ENCODE results near the gene GARNL3. TPM values are rescaled to one million over a fixed set of nuclear protein-coding genes. Genes with fewer than 3 reads are reported as not detected.

Gene GARNL3
- total RNA-seq, 1 experiment from 2014 or later = 15.5 TPM

DNA sequence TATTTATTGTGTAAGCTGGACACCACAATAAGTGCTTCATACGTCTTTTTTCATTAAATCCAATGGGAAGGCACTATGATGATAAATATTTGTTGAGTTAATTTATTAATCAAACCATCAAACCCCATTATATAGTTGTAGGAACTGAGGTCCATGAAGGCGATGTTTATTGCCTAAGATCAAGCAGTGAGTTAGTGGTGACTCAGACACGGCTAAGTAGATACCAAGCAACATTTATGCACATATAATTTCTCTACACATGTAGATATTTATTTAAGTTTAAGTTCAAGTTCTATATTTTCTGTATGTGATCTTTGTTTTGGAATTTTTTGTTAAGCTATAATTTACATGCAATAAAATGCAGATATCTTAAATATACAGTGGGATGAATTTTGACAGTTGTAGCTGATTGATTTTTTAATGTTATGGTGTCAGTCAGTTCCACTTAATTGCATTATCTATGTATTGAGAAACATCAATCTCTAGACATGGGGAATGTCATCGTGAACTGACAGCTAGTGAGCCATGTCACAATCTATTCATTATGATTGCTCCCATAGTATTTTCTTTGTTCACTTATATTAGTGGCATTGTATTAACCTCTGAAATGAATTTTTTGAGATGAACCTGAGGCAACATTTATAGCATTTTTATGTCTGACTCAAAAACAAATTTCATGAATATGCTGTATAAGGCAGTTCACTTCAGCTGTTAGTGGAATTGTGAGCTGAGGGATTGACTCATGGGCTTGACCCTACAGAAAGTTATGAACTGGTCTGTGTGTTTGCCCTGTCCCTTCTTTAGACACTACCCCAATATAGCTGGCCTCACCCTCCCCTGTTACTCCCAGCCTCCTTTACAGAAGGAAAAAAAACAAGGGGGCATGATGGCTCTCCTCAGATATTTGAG is 11.9 kb upstream of the GARNL3 start:
- H3K79me2 ChIP-seq (ENCODE audit: low read length) = no peaks in the 10 kb centered on the region
- TF ChIP-seq, protein P1, sequence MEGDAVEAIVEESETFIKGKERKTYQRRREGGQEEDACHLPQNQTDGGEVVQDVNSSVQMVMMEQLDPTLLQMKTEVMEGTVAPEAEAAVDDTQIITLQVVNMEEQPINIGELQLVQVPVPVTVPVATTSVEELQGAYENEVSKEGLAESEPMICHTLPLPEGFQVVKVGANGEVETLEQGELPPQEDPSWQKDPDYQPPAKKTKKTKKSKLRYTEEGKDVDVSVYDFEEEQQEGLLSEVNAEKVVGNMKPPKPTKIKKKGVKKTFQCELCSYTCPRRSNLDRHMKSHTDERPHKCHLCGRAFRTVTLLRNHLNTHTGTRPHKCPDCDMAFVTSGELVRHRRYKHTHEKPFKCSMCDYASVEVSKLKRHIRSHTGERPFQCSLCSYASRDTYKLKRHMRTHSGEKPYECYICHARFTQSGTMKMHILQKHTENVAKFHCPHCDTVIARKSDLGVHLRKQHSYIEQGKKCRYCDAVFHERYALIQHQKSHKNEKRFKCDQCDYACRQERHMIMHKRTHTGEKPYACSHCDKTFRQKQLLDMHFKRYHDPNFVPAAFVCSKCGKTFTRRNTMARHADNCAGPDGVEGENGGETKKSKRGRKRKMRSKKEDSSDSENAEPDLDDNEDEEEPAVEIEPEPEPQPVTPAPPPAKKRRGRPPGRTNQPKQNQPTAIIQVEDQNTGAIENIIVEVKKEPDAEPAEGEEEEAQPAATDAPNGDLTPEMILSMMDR (conservative IDR thresholded peaks at IDR 0.05; ENCODE audit: low read depth, low read length) = no peak
- TF ChIP-seq EZH2 (IDR thresholded peaks at IDR 0.05; ENCODE audit: low read length, unreplicated experiment) (no peak), EZH2phosphoT487 (IDR thresholded peaks at IDR 0.05; ENCODE audit: borderline replicate concordance, low read length) (no peak)
- ATAC-seq (peak; percentile 58; the same call in 1 of the 2 replicates), DNase-seq (peak; percentile 35)
- H3K4me3 ChIP-seq (ENCODE audit: low read length) = no peak overlapping the region
- H3K36me3 ChIP-seq (ENCODE audit: low read depth, low read length) = no peaks in the 10 kb centered on the region
- no peak overlapping the region for H3K4me2 ChIP-seq (ENCODE audit: low read length)
- no TSS peak for BruUV-seq (replicated peaks)
- ChIA-PET POLR2A (ENCODE audit: unreplicated experiment) (interaction anchor here (0.5 kb wide), 1 partner anchor 16 kb away, joined by 4 read pairs; no protein-coding TSS in a partner anchor), CTCF (no interaction called here)
- H3K4me1 ChIP-seq (ENCODE audit: insufficient read depth, low read length) = peaks cover 11% of the 10 kb centered on the region
- H3F3A ChIP-seq (ENCODE audit: low read length, unreplicated experiment) = no peaks in the 10 kb centered on the region
- no peak overlapping the region for H3K9ac ChIP-seq (ENCODE audit: low read length)
- H3K27ac ChIP-seq (ENCODE audit: low read length) = no peak overlapping the region
- H2AFZ ChIP-seq (ENCODE audit: low read length) = no peak overlapping the region
- H3K9me3 ChIP-seq (ENCODE audit: low read length) = no peaks in the 10 kb centered on the region
- no peaks in the 10 kb centered on the region for H3K9me2 ChIP-seq (replicated peaks; ENCODE audit: low read length)
- H3K27me3 ChIP-seq (ENCODE audit: low read length) = no peaks in the 10 kb centered on the region
- intact Hi-C loops (cut with micrococcal nuclease) = no loop called here
- no peaks in the 10 kb centered on the region for H4K20me1 ChIP-seq (ENCODE audit: low read length)

DNA sequence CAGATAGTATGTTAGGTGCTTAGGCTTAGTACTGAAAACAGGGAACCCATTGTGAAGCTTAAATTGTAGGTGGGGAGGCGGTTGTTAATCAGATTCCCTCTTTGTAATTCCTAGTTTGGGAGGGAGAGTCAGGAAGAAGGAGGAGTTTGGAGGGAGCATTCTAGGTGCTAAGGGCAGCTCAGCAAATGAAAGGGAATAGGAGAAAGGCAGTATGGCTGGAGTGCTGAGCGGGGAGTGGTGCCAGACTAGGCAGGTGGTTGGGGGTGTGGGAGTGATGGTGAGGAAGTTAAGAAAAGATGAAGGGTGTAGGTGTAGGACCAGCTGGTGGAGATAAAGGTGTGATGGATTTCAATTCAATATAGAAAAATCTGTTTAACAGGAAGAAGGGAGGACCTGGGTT is 11.1 kb upstream of the GARNL3 start:
- Histone ChIP-seq H3K4me1 (ENCODE audit: insufficient read depth, low read length) (peaks cover 11% of the 10 kb centered on the region), H2AFZ (ENCODE audit: low read length) (no peak overlapping the region), H4K20me1 (ENCODE audit: low read length) (no peaks in the 10 kb centered on the region), H3K9me2 (replicated peaks; ENCODE audit: low read length) (no peaks in the 10 kb centered on the region), H3K4me2 (ENCODE audit: low read length) (no peak overlapping the region), H3K9ac (ENCODE audit: low read length) (no peak overlapping the region), H3K4me3 (ENCODE audit: low read length) (no peak overlapping the region), H3K79me2 (ENCODE audit: low read length) (no peaks in the 10 kb centered on the region), H3K27ac (ENCODE audit: low read length) (no peak overlapping the region), H3K36me3 (ENCODE audit: low read depth, low read length) (no peaks in the 10 kb centered on the region), H3K27me3 (ENCODE audit: low read length) (no peaks in the 10 kb centered on the region), H3F3A (ENCODE audit: low read length, unreplicated experiment) (no peaks in the 10 kb centered on the region), H3K9me3 (ENCODE audit: low read length) (no peaks in the 10 kb centered on the region)
- intact Hi-C loops (cut with micrococcal nuclease) = no loop called here
- ChIA-PET POLR2A (ENCODE audit: unreplicated experiment) (no interaction called here), CTCF (no interaction called here)
- TF ChIP-seq, protein P1 (conservative IDR thresholded peaks at IDR 0.05; ENCODE audit: low read depth, low read length) = no peak
- no peak for TF ChIP-seq EZH2 (IDR thresholded peaks at IDR 0.05; ENCODE audit: low read length, unreplicated experiment)
- no peak for TF ChIP-seq EZH2phosphoT487 (IDR thresholded peaks at IDR 0.05; ENCODE audit: borderline replicate concordance, low read length)
- ATAC-seq = no peak
- no peak for DNase-seq
- BruUV-seq (replicated peaks) = no TSS peak

DNA sequence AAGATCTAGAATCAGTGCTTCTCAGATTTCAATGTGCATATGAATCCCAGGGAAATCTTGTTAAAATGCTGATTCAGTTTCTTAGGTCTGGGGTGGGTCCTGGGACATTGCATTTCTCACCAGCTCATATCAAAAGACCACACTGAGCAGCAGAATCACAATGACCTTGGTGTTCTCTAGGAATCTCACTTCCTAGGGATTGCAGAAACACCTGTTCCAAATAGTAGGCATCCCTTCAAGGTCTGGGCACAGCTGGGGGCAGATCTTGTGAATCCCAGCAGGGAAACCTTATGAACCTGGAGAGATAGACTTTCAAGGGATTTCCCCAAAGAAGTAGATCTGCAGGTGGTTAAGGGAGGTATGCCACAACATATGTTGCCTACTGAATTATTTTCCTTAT is 8.9 kb upstream of the GARNL3 start:
- TF ChIP-seq, protein P1 (conservative IDR thresholded peaks at IDR 0.05; ENCODE audit: low read depth, low read length) = no peak
- TF ChIP-seq EZH2phosphoT487 (IDR thresholded peaks at IDR 0.05; ENCODE audit: borderline replicate concordance, low read length) (no peak), EZH2 (IDR thresholded peaks at IDR 0.05; ENCODE audit: low read length, unreplicated experiment) (no peak)
- no peak overlapping the region for H3K9ac ChIP-seq (ENCODE audit: low read length)
- no peaks in the 10 kb centered on the region for H3K9me3 ChIP-seq (ENCODE audit: low read length)
- H3F3A ChIP-seq (ENCODE audit: low read length, unreplicated experiment) = no peaks in the 10 kb centered on the region
- H4K20me1 ChIP-seq (ENCODE audit: low read length) = no peaks in the 10 kb centered on the region
- H3K4me1 ChIP-seq (ENCODE audit: insufficient read depth, low read length) = peaks cover 11% of the 10 kb centered on the region
- no peak overlapping the region for H3K27ac ChIP-seq (ENCODE audit: low read length)
- intact Hi-C loops (cut with micrococcal nuclease) = no loop called here
- no peaks in the 10 kb centered on the region for H3K9me2 ChIP-seq (replicated peaks; ENCODE audit: low read length)
- H3K4me2 ChIP-seq (ENCODE audit: low read length) = no peak overlapping the region
- H2AFZ ChIP-seq (ENCODE audit: low read length) = no peak overlapping the region
- DNase-seq (no peak), ATAC-seq (no peak)
- H3K4me3 ChIP-seq (ENCODE audit: low read length) = no peak overlapping the region
- ChIA-PET CTCF (no interaction called here), POLR2A (ENCODE audit: unreplicated experiment) (no interaction called here)
- no peaks in the 10 kb centered on the region for H3K36me3 ChIP-seq (ENCODE audit: low read depth, low read length)
- H3K27me3 ChIP-seq (ENCODE audit: low read length) = no peaks in the 10 kb centered on the region
- no TSS peak for BruUV-seq (replicated peaks)
- H3K79me2 ChIP-seq (ENCODE audit: low read length) = no peaks in the 10 kb centered on the region

Data from PC-3 (cell line).